Natural killer cell (primary cell): ENCODE measurements around the gene NR5A2. TPM values are rescaled to one million over a fixed set of nuclear protein-coding genes. Genes with fewer than 3 reads are reported as not detected.

Source experiments
- ATAC-seq, 3 donors: fragments of 150-1000 bp in 2 of 3; fragments of 200-7000 bp in 1 of 3; cut with Tn5 transposase; 1 replicate in 1 of 3; 2 replicates in 2 of 3; pipeline ENCODE4 v1.10.0; 2021; ENCODE audit warnings: mild to moderate bottlenecking in 2 of 3, moderate library complexity in 2 of 3
- DNase-seq, 2 donors: peaks; one replicate each; pipeline versions ENCODE4 v3.0.0 to v3.0.0-alpha.2; 2013 to 2021; ENCODE audit warnings: mixed read lengths in 1 of 2
- H3K27ac ChIP-seq: one replicate; pipeline ENCODE4 v1.5.1; 2013; ENCODE audit warnings: mild to moderate bottlenecking, low read length
- H3K27me3 ChIP-seq: one replicate; pipeline ENCODE4 v1.6.1; 2013; ENCODE audit warnings: low read length; ENCODE audit not compliant: control insufficient read depth, insufficient read depth
- H3K36me3 ChIP-seq: one replicate; pipeline ENCODE4 v1.6.1; 2013; ENCODE audit warnings: low read length; ENCODE audit not compliant: control insufficient read depth, insufficient read depth
- H3K4me1 ChIP-seq: one replicate; pipeline ENCODE4 v1.6.1; 2013; ENCODE audit warnings: low read length; ENCODE audit not compliant: control insufficient read depth, insufficient read depth
- H3K4me3 ChIP-seq: one replicate; pipeline ENCODE4 v1.5.1; 2013; ENCODE audit warnings: low read length
- H3K9me3 ChIP-seq: one replicate; pipeline ENCODE4 v1.6.1; 2013; ENCODE audit warnings: low read length; ENCODE audit not compliant: control insufficient read depth, insufficient read depth
- H3K27ac Mint-ChIP-seq, 2 donors: one replicate each; pipeline ENCODE4 v1.8.0; 2022; ENCODE audit warnings: mild to moderate bottlenecking in 2 of 2, mixed read lengths in 2 of 2, moderate library complexity in 1 of 2
- H3K27me3 Mint-ChIP-seq, 2 donors: one replicate each; pipeline ENCODE4 v1.8.0; 2022; ENCODE audit warnings: low read depth in 2 of 2, mixed read lengths in 2 of 2
- H3K36me3 Mint-ChIP-seq: one replicate; pipeline ENCODE4 v1.8.0; 2022; ENCODE audit warnings: mixed read lengths
- H3K4me1 Mint-ChIP-seq, 2 donors: one replicate each; pipeline ENCODE4 v1.8.0; 2022; ENCODE audit warnings: mixed read lengths in 2 of 2
- H3K4me3 Mint-ChIP-seq: one replicate; pipeline ENCODE4 v1.8.0; 2022; ENCODE audit warnings: mild to moderate bottlenecking, moderate library complexity, mixed read lengths
- H3K9me3 Mint-ChIP-seq, 2 donors: one replicate each; pipeline ENCODE4 v1.8.0; 2022; ENCODE audit warnings: mixed read lengths in 2 of 2
- WGBS: methylation state at CpG from one replicate; pipeline ENCODE4 v1.1.7; 2013; ENCODE audit warnings: missing lambda C conversion rate; ENCODE audit not compliant: insufficient coverage; 5-methylcytosine and 5-hydroxymethylcytosine counted together
- intact Hi-C: fragments of 100-400 bp; cut with micrococcal nuclease; formaldehyde crosslinking; loops from one replicate; pipeline ENCODE4 v1.14.2; 2022
- total RNA-seq, 4 donors: library from RNA; stranded (reverse); fragments of 120-200 nt in 1 of 4; gene quantifications; one replicate each; pipeline versions ENCODE4 v1.2.3 to v1.2.4, GENCODE V29; 2013 to 2022
- TF ChIP-seq, protein P1 (sequence below): fragments of 200-600 bp; IDR thresholded peaks from one replicate; pipeline ENCODE4 v1.8.0; 2022; ENCODE audit warnings: antibody characterized with exemption

Gene NR5A2
- total RNA-seq, 3 donors from 2014 or later (not counting 1 experiment from before 2014, with no cell fraction given), result not detected

DNA sequence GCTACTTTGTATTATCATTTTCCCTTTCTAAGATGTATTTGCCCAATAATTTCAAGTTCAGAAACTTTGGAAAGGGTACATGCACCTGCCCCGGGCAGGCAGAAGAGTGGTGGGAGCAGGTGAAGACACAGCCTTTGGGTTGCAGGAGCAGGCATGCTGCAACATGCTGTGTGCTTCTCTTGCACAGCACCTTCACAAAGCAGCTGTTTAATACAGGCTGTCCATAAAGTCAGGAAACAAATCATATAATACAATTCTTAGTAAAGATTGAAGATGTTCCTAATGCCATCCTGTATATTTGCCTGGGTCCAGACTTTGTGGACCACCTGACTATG is 199.4 kb downstream of the NR5A2 start:
- intact Hi-C loops, result no loop called here
- Mint-ChIP-seq H3K9me3 (no peaks in the 10 kb centered on the region), H3K36me3 (no peaks in the 10 kb centered on the region), H3K4me1 (peaks cover 16 to 28% of the 10 kb centered on the region in 2 donors), H3K4me3 (no peak overlapping the region), H3K27me3 (peaks cover 26 to 34% of the 10 kb centered on the region in 2 donors), H3K27ac (no peak overlapping the region)
- DNase-seq (no peak), ATAC-seq (no peak)
- H3K4me1 ChIP-seq, result no peaks in the 10 kb centered on the region
- no peaks in the 10 kb centered on the region for H3K27me3 ChIP-seq
- no peaks in the 10 kb centered on the region for H3K36me3 ChIP-seq
- no peak overlapping the region for H3K4me3 ChIP-seq
- WGBS, result 89% methylated on average over 1 of the region's 1 CpG
- H3K9me3 ChIP-seq, result no peaks in the 10 kb centered on the region
- no peak overlapping the region for H3K27ac ChIP-seq
- TF ChIP-seq, protein P1, sequence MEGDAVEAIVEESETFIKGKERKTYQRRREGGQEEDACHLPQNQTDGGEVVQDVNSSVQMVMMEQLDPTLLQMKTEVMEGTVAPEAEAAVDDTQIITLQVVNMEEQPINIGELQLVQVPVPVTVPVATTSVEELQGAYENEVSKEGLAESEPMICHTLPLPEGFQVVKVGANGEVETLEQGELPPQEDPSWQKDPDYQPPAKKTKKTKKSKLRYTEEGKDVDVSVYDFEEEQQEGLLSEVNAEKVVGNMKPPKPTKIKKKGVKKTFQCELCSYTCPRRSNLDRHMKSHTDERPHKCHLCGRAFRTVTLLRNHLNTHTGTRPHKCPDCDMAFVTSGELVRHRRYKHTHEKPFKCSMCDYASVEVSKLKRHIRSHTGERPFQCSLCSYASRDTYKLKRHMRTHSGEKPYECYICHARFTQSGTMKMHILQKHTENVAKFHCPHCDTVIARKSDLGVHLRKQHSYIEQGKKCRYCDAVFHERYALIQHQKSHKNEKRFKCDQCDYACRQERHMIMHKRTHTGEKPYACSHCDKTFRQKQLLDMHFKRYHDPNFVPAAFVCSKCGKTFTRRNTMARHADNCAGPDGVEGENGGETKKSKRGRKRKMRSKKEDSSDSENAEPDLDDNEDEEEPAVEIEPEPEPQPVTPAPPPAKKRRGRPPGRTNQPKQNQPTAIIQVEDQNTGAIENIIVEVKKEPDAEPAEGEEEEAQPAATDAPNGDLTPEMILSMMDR, result no peak
